Measurements from ENCODE around the gene SYCE1L.
"Not testable (repeated sequence)": the region's sequence is repeated elsewhere in the genome, so short reads cannot be mapped to it uniquely, and the experiment has no call there.

SYCE1L gene, protein sequence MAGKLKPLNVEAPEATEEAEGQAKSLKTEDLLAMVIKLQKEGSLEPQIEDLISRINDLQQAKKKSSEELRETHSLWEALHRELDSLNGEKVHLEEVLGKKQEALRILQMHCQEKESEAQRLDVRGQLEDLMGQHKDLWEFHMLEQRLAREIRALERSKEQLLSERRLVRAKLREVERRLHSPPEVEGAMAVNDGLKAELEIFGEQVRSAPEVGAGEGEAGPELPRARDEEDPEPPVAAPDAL

DNA sequence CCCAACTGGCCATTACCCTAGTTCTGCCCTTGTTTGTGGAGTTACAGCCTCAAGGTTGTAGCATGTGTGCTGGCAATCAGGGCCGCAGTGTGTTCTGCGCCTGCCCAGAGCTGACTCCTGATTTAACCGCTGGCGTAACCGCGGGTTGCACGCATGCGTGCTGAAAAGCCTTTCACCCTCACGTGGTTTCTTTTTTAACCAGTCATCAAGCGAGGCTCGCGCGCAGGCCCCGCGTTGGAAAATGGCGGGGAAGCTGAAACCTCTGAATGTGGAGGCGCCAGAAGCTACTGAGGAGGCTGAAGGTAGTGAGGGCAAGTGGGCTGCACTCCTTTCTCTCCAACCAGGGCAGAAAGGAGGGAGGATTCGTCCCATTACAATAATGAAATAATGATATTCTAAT lies at the start of gene SYCE1L:
TSS of gene SYCE1L (plus strand) at position 198 of the 400 bp plus-strand sequence. CDS start at position 242, 44 bp downstream.
- no peaks in the 10 kb centered on the region for H3K4me1 ChIP-seq (ENCODE audit: control insufficient read depth in 1 of 2, insufficient read depth in 1 of 2, low read depth in 1 of 2, low read length in 1 of 2)
- TF ChIP-seq, protein P1, sequence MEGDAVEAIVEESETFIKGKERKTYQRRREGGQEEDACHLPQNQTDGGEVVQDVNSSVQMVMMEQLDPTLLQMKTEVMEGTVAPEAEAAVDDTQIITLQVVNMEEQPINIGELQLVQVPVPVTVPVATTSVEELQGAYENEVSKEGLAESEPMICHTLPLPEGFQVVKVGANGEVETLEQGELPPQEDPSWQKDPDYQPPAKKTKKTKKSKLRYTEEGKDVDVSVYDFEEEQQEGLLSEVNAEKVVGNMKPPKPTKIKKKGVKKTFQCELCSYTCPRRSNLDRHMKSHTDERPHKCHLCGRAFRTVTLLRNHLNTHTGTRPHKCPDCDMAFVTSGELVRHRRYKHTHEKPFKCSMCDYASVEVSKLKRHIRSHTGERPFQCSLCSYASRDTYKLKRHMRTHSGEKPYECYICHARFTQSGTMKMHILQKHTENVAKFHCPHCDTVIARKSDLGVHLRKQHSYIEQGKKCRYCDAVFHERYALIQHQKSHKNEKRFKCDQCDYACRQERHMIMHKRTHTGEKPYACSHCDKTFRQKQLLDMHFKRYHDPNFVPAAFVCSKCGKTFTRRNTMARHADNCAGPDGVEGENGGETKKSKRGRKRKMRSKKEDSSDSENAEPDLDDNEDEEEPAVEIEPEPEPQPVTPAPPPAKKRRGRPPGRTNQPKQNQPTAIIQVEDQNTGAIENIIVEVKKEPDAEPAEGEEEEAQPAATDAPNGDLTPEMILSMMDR (IDR thresholded peaks at IDR 0.05) = no peak

DNA sequence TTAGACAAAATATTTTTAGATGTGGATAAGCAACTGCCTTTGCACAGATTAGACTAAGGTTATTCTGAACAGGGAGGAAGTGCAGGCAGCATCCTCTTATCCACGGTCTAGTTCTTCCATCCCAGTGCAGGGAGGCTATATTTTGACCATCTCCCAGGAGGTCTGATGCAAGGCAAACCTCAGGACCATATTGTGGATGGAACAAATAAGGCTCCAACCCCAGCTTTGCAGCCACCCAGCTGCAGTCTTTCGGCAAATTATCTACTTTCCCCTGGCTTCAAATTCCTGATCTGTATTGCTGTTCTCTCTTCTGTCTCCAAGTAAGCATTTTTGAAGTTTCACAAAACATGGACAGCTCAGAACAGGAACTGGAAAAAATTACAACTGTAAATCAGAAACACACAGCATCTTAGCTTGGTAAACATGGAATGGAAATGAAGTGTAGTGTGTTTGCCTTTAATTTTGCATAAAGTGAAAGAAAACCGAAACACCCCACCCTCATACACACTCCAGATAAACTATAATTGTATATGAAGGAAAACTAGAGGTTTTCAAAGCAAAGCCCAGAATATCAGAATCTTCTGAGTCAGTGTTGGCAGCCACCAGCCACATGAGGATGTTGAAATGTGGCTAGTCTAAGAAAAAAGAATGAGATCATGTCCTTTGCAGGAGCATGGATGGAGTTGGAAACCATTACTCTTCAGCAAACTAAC lies 41.7 kb upstream of the SYCE1L start:
- Histone ChIP-seq H3K4me3 (ENCODE audit: low read depth in 1 of 2, low read length in 1 of 2) (no peak overlapping the region), H3K36me3 (no peaks in the 10 kb centered on the region), H3K4me1 (ENCODE audit: control insufficient read depth in 1 of 2, insufficient read depth in 1 of 2, low read depth in 1 of 2, low read length in 1 of 2) (no peaks in the 10 kb centered on the region), H3K27ac (no peak overlapping the region), H3K9me3 (no peaks in the 10 kb centered on the region), H3K27me3 (peaks cover 23% of the 10 kb centered on the region)
- TF ChIP-seq, protein P1 (IDR thresholded peaks at IDR 0.05) = no peak

More for the DNA sequence above, at the start of gene SYCE1L:
- Histone ChIP-seq H3K36me3 (peaks cover 81% of the 10 kb centered on the region), H3K9me3 (no peaks in the 10 kb centered on the region), H3K27ac (no peak within 1 kb of the TSS), H3K4me3 (ENCODE audit: low read depth in 1 of 2, low read length in 1 of 2) (no peak within 1 kb of the TSS), H3K27me3 (no peaks in the 10 kb centered on the region)

GRCh38 chr16:77158293-77158692 lies 40.9 kb upstream of the SYCE1L start:
- TF ChIP-seq, protein P1 (IDR thresholded peaks at IDR 0.05) = no peak
- Histone ChIP-seq H3K36me3 (no peaks in the 10 kb centered on the region), H3K4me1 (ENCODE audit: control insufficient read depth in 1 of 2, insufficient read depth in 1 of 2, low read depth in 1 of 2, low read length in 1 of 2) (no peaks in the 10 kb centered on the region), H3K9me3 (no peaks in the 10 kb centered on the region), H3K27me3 (peaks cover 29% of the 10 kb centered on the region), H3K4me3 (ENCODE audit: low read depth in 1 of 2, low read length in 1 of 2) (no peak overlapping the region), H3K27ac (no peak overlapping the region)

- no peaks in the 10 kb centered on the region for H3K36me3 ChIP-seq
- TF ChIP-seq, protein P1 (IDR thresholded peaks at IDR 0.05) = no peak
These were observed 34.2 kb upstream of the SYCE1L start for GRCh38 chr16:77165006-77165405.

GRCh38 chr16:77165536-77166236 lies 33.5 kb upstream of the SYCE1L start:
- H3K9me3 ChIP-seq; H3K4me3 ChIP-seq (ENCODE audit: low read depth in 1 of 2, low read length in 1 of 2); H3K27ac ChIP-seq; H3K36me3 ChIP-seq; H3K4me1 ChIP-seq (ENCODE audit: control insufficient read depth in 1 of 2, insufficient read depth in 1 of 2, low read depth in 1 of 2, low read length in 1 of 2): not testable (repeated sequence)
- H3K27me3 ChIP-seq = peaks cover 45% of the 10 kb centered on the region

More at GRCh38 chr16:77165006-77165405, 34.2 kb upstream of the SYCE1L start:
- H3K27me3 ChIP-seq = peaks cover 52% of the 10 kb centered on the region
- no peaks in the 10 kb centered on the region for H3K4me1 ChIP-seq (ENCODE audit: control insufficient read depth in 1 of 2, insufficient read depth in 1 of 2, low read depth in 1 of 2, low read length in 1 of 2)
- no peaks in the 10 kb centered on the region for H3K9me3 ChIP-seq
- H3K27ac ChIP-seq = no peak overlapping the region
- no peak overlapping the region for H3K4me3 ChIP-seq (ENCODE audit: low read depth in 1 of 2, low read length in 1 of 2)
